ENCODE measurements around the gene ZEB2. TPM values are rescaled to one million over a fixed set of nuclear protein-coding genes. Genes with fewer than 3 reads are reported as not detected.

The ZEB2 gene
- total RNA-seq, 1 experiment from 2014 or later: 28.2 TPM

DNA sequence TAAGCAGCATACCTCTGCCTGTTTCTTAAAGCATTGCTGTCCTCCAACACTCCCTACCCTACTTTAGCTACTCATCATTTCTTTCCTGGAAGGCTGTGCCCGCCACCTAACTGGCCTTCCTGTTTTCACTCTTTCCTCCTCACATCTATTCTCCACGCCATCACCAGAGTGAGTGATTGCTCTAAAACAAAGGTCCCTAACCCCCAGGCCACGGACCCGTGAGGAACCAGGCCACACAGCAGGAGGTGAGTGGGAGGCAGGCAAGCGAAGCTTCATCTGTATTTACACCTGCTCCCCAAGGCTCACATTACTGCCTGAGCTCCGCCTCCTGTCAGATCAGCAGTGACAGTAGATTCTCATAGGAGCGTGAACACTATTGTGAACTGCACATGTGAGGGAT is 13.3 kb upstream of the ZEB2 start:
- TF ChIP-seq, protein P1, sequence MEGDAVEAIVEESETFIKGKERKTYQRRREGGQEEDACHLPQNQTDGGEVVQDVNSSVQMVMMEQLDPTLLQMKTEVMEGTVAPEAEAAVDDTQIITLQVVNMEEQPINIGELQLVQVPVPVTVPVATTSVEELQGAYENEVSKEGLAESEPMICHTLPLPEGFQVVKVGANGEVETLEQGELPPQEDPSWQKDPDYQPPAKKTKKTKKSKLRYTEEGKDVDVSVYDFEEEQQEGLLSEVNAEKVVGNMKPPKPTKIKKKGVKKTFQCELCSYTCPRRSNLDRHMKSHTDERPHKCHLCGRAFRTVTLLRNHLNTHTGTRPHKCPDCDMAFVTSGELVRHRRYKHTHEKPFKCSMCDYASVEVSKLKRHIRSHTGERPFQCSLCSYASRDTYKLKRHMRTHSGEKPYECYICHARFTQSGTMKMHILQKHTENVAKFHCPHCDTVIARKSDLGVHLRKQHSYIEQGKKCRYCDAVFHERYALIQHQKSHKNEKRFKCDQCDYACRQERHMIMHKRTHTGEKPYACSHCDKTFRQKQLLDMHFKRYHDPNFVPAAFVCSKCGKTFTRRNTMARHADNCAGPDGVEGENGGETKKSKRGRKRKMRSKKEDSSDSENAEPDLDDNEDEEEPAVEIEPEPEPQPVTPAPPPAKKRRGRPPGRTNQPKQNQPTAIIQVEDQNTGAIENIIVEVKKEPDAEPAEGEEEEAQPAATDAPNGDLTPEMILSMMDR (IDR thresholded peaks at IDR 0.05; ENCODE audit: unreplicated experiment): no peak
- H3K4me1 Mint-ChIP-seq (ENCODE audit: insufficient read depth, unreplicated experiment): peaks cover 12% of the 10 kb centered on the region
- BruUV-seq (replicated peaks): no TSS peak
- intact Hi-C loops (cut with micrococcal nuclease): no loop called here
- CTCF ChIA-PET: interaction anchor here (1.2 kb wide), 1 partner anchor 79 kb away, joined by 3 read pairs; no protein-coding TSS in a partner anchor
- H3K9me3 Mint-ChIP-seq (ENCODE audit: unreplicated experiment): no peaks in the 10 kb centered on the region
- no peak overlapping the region for H3K4me3 Mint-ChIP-seq (ENCODE audit: unreplicated experiment)
- no peaks in the 10 kb centered on the region for H3K36me3 Mint-ChIP-seq (ENCODE audit: insufficient read depth, unreplicated experiment)
- H3K27me3 Mint-ChIP-seq (ENCODE audit: insufficient read depth, unreplicated experiment): no peaks in the 10 kb centered on the region
- DNase-seq (ENCODE audit: unreplicated experiment): no peak
- H3K27ac Mint-ChIP-seq (ENCODE audit: low read depth, unreplicated experiment): no peak overlapping the region
- POLR2A ChIA-PET: no interaction called here

DNA sequence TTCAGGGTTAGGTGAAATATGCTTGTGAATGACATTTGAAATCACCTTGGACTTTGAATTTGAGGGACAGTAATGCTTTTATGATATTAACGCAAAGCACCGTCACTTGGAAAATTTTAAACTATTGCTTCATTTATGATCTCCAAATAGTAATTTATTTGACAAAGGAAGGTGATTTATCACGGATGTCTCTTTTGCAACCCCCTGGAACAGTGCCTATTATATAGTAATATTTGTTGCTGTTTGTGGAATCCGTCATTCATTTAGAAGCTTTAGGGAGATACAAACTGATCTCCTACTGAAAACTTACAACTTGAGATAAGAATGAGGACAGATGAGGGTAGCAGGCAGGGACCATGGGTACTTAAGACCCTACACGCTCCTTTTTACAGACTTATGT is 10.7 kb upstream of the ZEB2 start:
- Mint-ChIP-seq H3K9me3 (ENCODE audit: unreplicated experiment) (no peaks in the 10 kb centered on the region), H3K36me3 (ENCODE audit: insufficient read depth, unreplicated experiment) (no peaks in the 10 kb centered on the region), H3K27ac (ENCODE audit: low read depth, unreplicated experiment) (no peak overlapping the region), H3K4me1 (ENCODE audit: insufficient read depth, unreplicated experiment) (peaks cover 12% of the 10 kb centered on the region), H3K27me3 (ENCODE audit: insufficient read depth, unreplicated experiment) (no peaks in the 10 kb centered on the region), H3K4me3 (ENCODE audit: unreplicated experiment) (no peak overlapping the region)
- BruUV-seq (replicated peaks): no TSS peak
- TF ChIP-seq, protein P1 (IDR thresholded peaks at IDR 0.05; ENCODE audit: unreplicated experiment): no peak
- intact Hi-C loops (cut with micrococcal nuclease): no loop called here
- POLR2A ChIA-PET: interaction anchor here (0.9 to 2.9 kb wide), 7 partner anchors 10 to 170 kb away, joined by 3 to 16 read pairs (median 9); no protein-coding TSS in a partner anchor
- CTCF ChIA-PET: interaction anchor here (1.2 kb wide), 1 partner anchor 50 kb away, joined by 3 read pairs; no protein-coding TSS in a partner anchor
- DNase-seq (ENCODE audit: unreplicated experiment): peak; percentile 61

DNA sequence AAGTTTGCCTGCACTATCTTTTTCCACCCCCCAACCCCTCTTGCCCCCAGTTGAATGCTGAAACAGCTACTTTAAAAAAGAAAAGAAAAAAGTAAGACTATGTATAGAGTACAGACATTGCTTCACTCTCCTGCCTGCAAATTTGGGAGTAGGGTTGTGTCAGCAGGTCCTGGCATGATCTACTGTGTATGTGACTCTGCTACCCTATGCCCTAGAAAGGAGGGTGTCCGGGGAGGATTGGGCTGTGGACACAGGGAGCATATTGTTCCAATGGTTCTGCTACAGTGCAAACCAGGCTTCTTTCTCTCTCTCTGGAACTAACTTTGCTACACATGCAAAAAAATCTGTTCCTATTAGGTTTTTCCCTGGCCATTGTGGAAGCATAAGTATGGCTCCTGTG is 9.9 kb upstream of the ZEB2 start:
- Mint-ChIP-seq H3K4me3 (ENCODE audit: unreplicated experiment) (no peak overlapping the region), H3K27me3 (ENCODE audit: insufficient read depth, unreplicated experiment) (no peaks in the 10 kb centered on the region), H3K27ac (ENCODE audit: low read depth, unreplicated experiment) (peak overlapping the region; percentile 46), H3K4me1 (ENCODE audit: insufficient read depth, unreplicated experiment) (peaks cover 13% of the 10 kb centered on the region), H3K9me3 (ENCODE audit: unreplicated experiment) (no peaks in the 10 kb centered on the region), H3K36me3 (ENCODE audit: insufficient read depth, unreplicated experiment) (no peaks in the 10 kb centered on the region)
- intact Hi-C loops (cut with micrococcal nuclease): no loop called here
- POLR2A ChIA-PET: interaction anchor here (0.7 to 2.9 kb wide), 9 partner anchors 8 to 428 kb away, joined by 3 to 16 read pairs (median 6); no protein-coding TSS in a partner anchor
- CTCF ChIA-PET: interaction anchor here (0.6 to 1.2 kb wide), 5 partner anchors 51 to 1252 kb away, joined by 3 to 4 read pairs (median 4); no protein-coding TSS in a partner anchor
- no TSS peak for BruUV-seq (replicated peaks)
- DNase-seq (ENCODE audit: unreplicated experiment): peak; percentile 55
- TF ChIP-seq, protein P1 (IDR thresholded peaks at IDR 0.05; ENCODE audit: unreplicated experiment): no peak

DNA sequence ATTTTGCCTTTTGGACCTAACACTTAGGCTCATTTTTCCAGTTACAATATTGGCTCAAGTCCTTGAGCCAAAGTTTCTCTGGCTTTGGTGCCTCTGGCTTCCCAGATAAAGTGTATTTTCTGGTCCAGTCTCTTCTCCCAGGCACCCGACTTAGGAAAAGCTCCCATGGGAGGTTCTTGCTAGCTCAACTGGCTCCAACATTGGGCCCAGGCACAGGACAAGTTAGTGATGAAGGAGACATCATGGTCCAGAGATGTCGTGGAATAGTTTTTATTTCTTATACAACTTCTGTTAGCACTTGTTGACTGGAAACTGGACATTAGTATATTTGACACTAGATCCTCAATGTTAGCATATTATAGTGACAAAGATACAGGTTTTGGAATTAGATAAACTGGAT is 8.2 kb upstream of the ZEB2 start:
- peaks cover 18% of the 10 kb centered on the region for H3K4me1 Mint-ChIP-seq (ENCODE audit: insufficient read depth, unreplicated experiment)
- intact Hi-C loops (cut with micrococcal nuclease): no loop called here
- H3K36me3 Mint-ChIP-seq (ENCODE audit: insufficient read depth, unreplicated experiment): no peaks in the 10 kb centered on the region

More for the DNA sequence above, 8.2 kb upstream of the ZEB2 start:
- no peaks in the 10 kb centered on the region for H3K27me3 Mint-ChIP-seq (ENCODE audit: insufficient read depth, unreplicated experiment)
- CTCF ChIA-PET: interaction anchor here (0.6 to 0.7 kb wide), 2 partner anchors 8 to 226 kb away, joined by 3 to 4 read pairs; no protein-coding TSS in a partner anchor
- BruUV-seq (replicated peaks): no TSS peak
- TF ChIP-seq, protein P1 (IDR thresholded peaks at IDR 0.05; ENCODE audit: unreplicated experiment): no peak
- DNase-seq (ENCODE audit: unreplicated experiment): no peak
- no peaks in the 10 kb centered on the region for H3K9me3 Mint-ChIP-seq (ENCODE audit: unreplicated experiment)
- no peak overlapping the region for H3K27ac Mint-ChIP-seq (ENCODE audit: low read depth, unreplicated experiment)
- POLR2A ChIA-PET: interaction anchor here (0.8 kb wide), 2 partner anchors 973 to 1025 kb away, joined by 3 read pairs; no protein-coding TSS in a partner anchor
- no peak overlapping the region for H3K4me3 Mint-ChIP-seq (ENCODE audit: unreplicated experiment)
